GM12892 (cell line): Measurements from ENCODE around the gene CENPT.
"Not testable (repeated sequence)": the region's sequence is repeated elsewhere in the genome, so short reads cannot be mapped to it uniquely, and the experiment has no call there.

Source experiments
- DNase-seq: peaks from one replicate; pipeline ENCODE4 v3.0.0; 2011; ENCODE audit not compliant: insufficient read length
- FAIRE-seq: peaks from 2 replicates; lab custom pipeline; 2011; peaks lifted over from hg19 to GRCh38; lab: Jason Lieb, UNC
- POLR2A ChIP-seq: IDR thresholded peaks from 2 replicates; pipeline ENCODE4 v1.6.1; 2011; ENCODE audit warnings: low read depth, low read length, control low read depth
- POLR2AphosphoS5 ChIP-seq: IDR thresholded peaks from 2 replicates; pipeline ENCODE4 v1.6.1; 2011; ENCODE audit warnings: low read depth, low read length, control low read depth
- TAF1 ChIP-seq: IDR thresholded peaks from 2 replicates; pipeline ENCODE4 v1.6.1; 2011; ENCODE audit warnings: low read depth, mild to moderate bottlenecking, control low read depth, low read length, borderline replicate concordance

Gene CENPT

GRCh38 chr16:67872631-67873434 is 25.3 kb upstream of the CENPT start, which contains the start of gene EDC4:
EDC4 (plus strand) TSS chr16:67873052; CDS start chr16:67873262, 210 bp downstream.
- DNase-seq (peak; percentile 97), FAIRE-seq (peak; percentile 89)
- TF ChIP-seq TAF1 (peak; percentile 49; the same call in 1 of the 2 replicates), POLR2A (peak; percentile 74), POLR2AphosphoS5 (peak; percentile 65)

GRCh38 chr16:67872131-67872630 is 24.7 kb upstream of the CENPT start:
- DNase-seq (no peak), FAIRE-seq (peak; percentile 40)
- no peak for TF ChIP-seq POLR2A
- no peak for TF ChIP-seq POLR2AphosphoS5
- no peak for TF ChIP-seq TAF1

- DNase-seq, result no peak
- TF ChIP-seq POLR2A (no peak), TAF1 (no peak), POLR2AphosphoS5 (no peak)
- no peak for FAIRE-seq
These were observed 23.8 kb upstream of the CENPT start for GRCh38 chr16:67871256-67871655.

- FAIRE-seq (no peak), DNase-seq (no peak)
- TF ChIP-seq POLR2AphosphoS5 (no peak), POLR2A (no peak), TAF1 (no peak)
These were observed 22.2 kb upstream of the CENPT start for GRCh38 chr16:67869653-67870052.

DNA sequence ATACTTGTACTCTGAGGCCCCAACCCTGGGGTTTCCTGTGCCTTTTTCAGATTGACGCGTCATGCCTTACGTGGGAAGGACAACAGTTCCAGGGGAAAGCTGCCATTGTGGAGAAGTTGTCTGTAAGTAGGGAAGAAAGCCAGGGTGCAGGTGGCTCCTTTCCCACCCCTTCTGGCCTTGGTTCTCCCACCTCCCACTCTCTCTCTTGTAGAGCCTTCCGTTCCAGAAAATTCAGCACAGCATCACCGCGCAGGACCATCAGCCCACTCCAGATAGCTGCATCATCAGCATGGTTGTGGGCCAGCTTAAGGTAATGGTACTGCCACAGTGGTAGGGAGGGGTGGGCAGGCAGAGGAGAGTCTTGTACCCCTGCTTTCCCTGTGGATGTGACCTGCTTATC is 20.8 kb upstream of the CENPT start:
- FAIRE-seq, result no peak
- DNase-seq, result no peak
- TF ChIP-seq POLR2A, result no peak
- TF ChIP-seq POLR2AphosphoS5, result no peak
- no peak for TF ChIP-seq TAF1

- TF ChIP-seq POLR2AphosphoS5, result no peak
- TF ChIP-seq TAF1, result no peak
- no peak for TF ChIP-seq POLR2A
- FAIRE-seq (no peak), DNase-seq (no peak)
These were observed 17.8 kb upstream of the CENPT start for GRCh38 chr16:67865318-67865717.

GRCh38 chr16:67864594-67864993 is 17.1 kb upstream of the CENPT start:
- no peak for DNase-seq
- TF ChIP-seq POLR2AphosphoS5 (no peak), POLR2A (no peak), TAF1 (no peak)
- FAIRE-seq, result no peak

DNA sequence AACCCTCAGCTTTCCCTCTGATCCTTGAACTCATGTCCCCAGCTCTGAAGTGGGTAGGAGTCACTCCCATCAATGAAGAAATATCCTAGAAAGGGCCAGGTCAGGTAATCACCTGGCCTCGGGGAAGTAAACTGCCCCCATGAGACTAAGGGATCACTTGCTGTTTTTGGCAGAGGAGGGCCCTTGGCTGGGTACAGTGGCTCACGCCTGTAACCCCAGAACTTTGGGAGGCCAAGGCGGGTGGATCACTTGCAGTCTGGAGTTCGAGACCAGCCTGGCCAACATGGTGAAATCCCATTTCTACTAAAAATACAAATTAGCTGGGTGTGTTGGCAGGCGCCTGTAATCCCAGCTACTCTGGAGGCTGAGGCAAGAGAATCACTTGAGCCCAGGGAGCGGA is 16.6 kb upstream of the CENPT start:
- DNase-seq, FAIRE-seq: not testable (repeated sequence)

- DNase-seq (no peak), FAIRE-seq (no peak)
- TF ChIP-seq POLR2A (no peak), TAF1 (no peak), POLR2AphosphoS5 (no peak)
These were observed 15.4 kb upstream of the CENPT start for GRCh38 chr16:67862623-67863583.

GRCh38 chr16:67861877-67862276 is 14.4 kb upstream of the CENPT start:
- TF ChIP-seq POLR2A, result no peak
- TF ChIP-seq POLR2AphosphoS5, result no peak
- no peak for TF ChIP-seq TAF1
- no peak for FAIRE-seq
- DNase-seq, result no peak

GRCh38 chr16:67860589-67861398 is 13.3 kb upstream of the CENPT start:
- no peak for DNase-seq
- TF ChIP-seq TAF1 (no peak), POLR2AphosphoS5 (no peak), POLR2A (no peak)
- no peak for FAIRE-seq

DNA sequence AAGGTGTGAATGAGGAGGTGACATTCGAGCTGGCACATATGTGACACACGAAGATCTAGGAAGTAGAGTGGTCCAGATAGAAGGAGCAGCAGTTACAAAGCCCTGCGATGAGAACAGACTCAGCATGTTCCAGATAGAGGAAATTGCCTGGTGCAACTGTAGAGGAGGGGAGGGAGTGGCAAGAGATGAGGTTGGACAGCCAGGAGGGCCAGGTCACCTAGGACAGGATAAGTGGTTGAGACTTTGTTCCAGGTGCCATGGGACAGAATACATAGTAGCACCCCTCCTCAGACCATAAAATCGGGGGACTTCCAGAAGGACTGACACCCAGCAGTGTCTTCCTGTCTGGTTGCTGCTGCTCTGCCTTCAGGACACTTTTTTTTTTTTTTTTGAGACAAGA is 11.0 kb upstream of the CENPT start:
- no peak for FAIRE-seq
- DNase-seq, result no peak
- TF ChIP-seq POLR2A (no peak), POLR2AphosphoS5 (no peak), TAF1 (no peak)
